HCT116 (cell line): ENCODE data around the gene CUL5. TPM values are rescaled to one million over a fixed set of nuclear protein-coding genes. Genes with fewer than 3 reads are reported as not detected.

ENCODE experiments used
- ATAC-seq: fragments of 200-7000 bp; cut with Tn5 transposase; 2 replicates; pipeline ENCODE4 v1.9.1; 2020; ENCODE audit warnings: mild to moderate bottlenecking, moderate library complexity
- BruUV-seq: library from RNA; stranded (reverse); fragments of 400-500 nt; replicated peaks from 2 replicates; lab custom pipeline; 2021; lab: Mats Ljungman, UMichigan
- CTCF ChIA-PET: fragments of 300-600 bp; sonication (Branson Sonifier 250); formaldehyde crosslinking; loops from one replicate; lab custom pipeline; 2021; ENCODE audit warnings: antibody characterized with exemption; lab: Charles Lee
- POLR2A ChIA-PET: fragments of 300-600, 350-600 bp; sonication (Branson Sonifier 250); formaldehyde crosslinking; loops from one replicate; lab custom pipeline; 2021; ENCODE audit warnings: antibody characterized with exemption; lab: Charles Lee
- RAD21 ChIA-PET, 2 experiments: fragments of 300-600 bp; sonication (Branson Sonifier 250); formaldehyde crosslinking; loops; one replicate each; lab custom pipeline; 2023; ENCODE audit warnings: low total read pairs in 2 of 2; ENCODE audit not compliant: uncharacterized antibody in 2 of 2, unreplicated experiment in 2 of 2, low non-redundant PET in 1 of 2; lab: Charles Lee
- DNase-seq: peaks from one replicate; pipeline ENCODE4 v3.0.0-alpha.2; 2010; ENCODE audit warnings: low read depth, low spot score
- H2AFZ ChIP-seq: fragments of 200-600 bp; shearing (Covaris generic), sonication (generic); 2 replicates; pipeline ENCODE4 v1.6.1; 2017; ENCODE audit warnings: low read depth, mixed run types, mixed read lengths, antibody characterized with exemption, low read length; ENCODE audit not compliant: poor library complexity, severe bottlenecking
- H3K27ac ChIP-seq: 2 replicates; pipeline ENCODE4 v1.5.1; 2012; ENCODE audit warnings: low read depth, low read length
- H3K27me3 ChIP-seq: fragments of 200-600 bp; sonication (generic); 2 replicates; pipeline ENCODE4 v1.6.1; 2016; ENCODE audit warnings: mixed run types, low read length, mixed read lengths; ENCODE audit not compliant: insufficient read depth
- H3K36me3 ChIP-seq, 2 experiments: fragments of 200-500 bp in 1 of 2; fragments of 200-600 bp in 1 of 2; sonication (Bioruptor generic) in 1 of 2; sonication (generic) in 1 of 2; 2 replicates each; pipeline versions ENCODE4 v1.5.1 to v1.6.1; 2014 to 2016; ENCODE audit warnings: low read length in 2 of 2, inconsistent platforms in 1 of 2, mixed read lengths in 1 of 2, mixed run types in 1 of 2; ENCODE audit not compliant: insufficient read depth in 2 of 2, control insufficient read depth in 1 of 2
- H3K4me1 ChIP-seq, 2 experiments: fragments of 200-600 bp in 1 of 2; sonication (generic) in 1 of 2; 2 replicates each; pipeline versions ENCODE4 v1.5.1 to v1.6.1; 2012 to 2017; ENCODE audit warnings: low read length in 2 of 2, inconsistent platforms in 1 of 2, mild to moderate bottlenecking in 1 of 2, mixed read lengths in 1 of 2, mixed run types in 1 of 2, moderate library complexity in 1 of 2; ENCODE audit not compliant: insufficient read depth in 2 of 2, control insufficient read depth in 1 of 2
- H3K4me2 ChIP-seq: fragments of 200-600 bp; sonication (generic); 2 replicates; pipeline ENCODE4 v1.6.1; 2017; ENCODE audit warnings: mixed run types, low read length, mixed read lengths
- H3K4me3 ChIP-seq, 2 experiments: fragments of 200-600 bp in 1 of 2; sonication (generic) in 1 of 2; replicated peaks in 1 of 2; 2 replicates each; pipeline ENCODE4 v1.5.1; 2011 to 2016; ENCODE audit warnings: low read length in 2 of 2, control low read depth in 1 of 2, low read depth in 1 of 2, mild to moderate bottlenecking in 1 of 2, mixed read lengths in 1 of 2, mixed run types in 1 of 2
- H3K79me2 ChIP-seq: fragments of 200-600 bp; sonication (generic); 2 replicates; pipeline ENCODE4 v1.6.1; 2017; ENCODE audit warnings: mild to moderate bottlenecking, mixed run types, low read length, moderate library complexity, mixed read lengths; ENCODE audit not compliant: insufficient read depth
- H3K9ac ChIP-seq: fragments of 200-600 bp; sonication (generic); 2 replicates; pipeline ENCODE4 v1.6.1; 2016; ENCODE audit warnings: low read length, mixed read lengths
- H3K9me2 ChIP-seq: fragments of 200-600 bp; sonication (generic), shearing (Covaris generic); 2 replicates; pipeline ENCODE4 v1.6.1; 2017; ENCODE audit warnings: mixed run types, mild to moderate bottlenecking, moderate library complexity; ENCODE audit not compliant: insufficient read depth
- H3K9me3 ChIP-seq, 2 experiments: fragments of 200-500 bp in 1 of 2; fragments of 200-600 bp in 1 of 2; sonication (Bioruptor generic) in 1 of 2; sonication (generic) in 1 of 2; 2 replicates each; pipeline ENCODE4 v1.6.1; 2014 to 2017; ENCODE audit warnings: low read length in 2 of 2, mixed read lengths in 2 of 2, inconsistent platforms in 1 of 2, low read depth in 1 of 2, mild to moderate bottlenecking in 1 of 2, mixed run types in 1 of 2, moderate library complexity in 1 of 2; ENCODE audit not compliant: control insufficient read depth in 1 of 2, insufficient read depth in 1 of 2
- H4K20me1 ChIP-seq: fragments of 200-600 bp; sonication (generic), shearing (Covaris generic); 2 replicates; pipeline ENCODE4 v1.6.1; 2017; ENCODE audit warnings: mixed run types, mild to moderate bottlenecking, moderate library complexity; ENCODE audit not compliant: insufficient read depth
- ATF3 ChIP-seq: IDR thresholded peaks from 2 replicates; pipeline ENCODE4 v1.6.1; 2012
- EGR1 ChIP-seq: IDR thresholded peaks from 2 replicates; pipeline ENCODE4 v1.6.1; 2012; ENCODE audit warnings: low read depth
- ELF1 ChIP-seq: IDR thresholded peaks from 2 replicates; pipeline ENCODE4 v1.6.1; 2012; ENCODE audit warnings: low read depth, borderline replicate concordance
- MAX ChIP-seq: IDR thresholded peaks from 2 replicates; pipeline ENCODE4 v1.6.1; 2012
- POLR2AphosphoS5 ChIP-seq: IDR thresholded peaks from 2 replicates; pipeline ENCODE4 v1.6.1; 2011; ENCODE audit warnings: mild to moderate bottlenecking, low read depth, low read length, moderate library complexity
- TCF7L2 ChIP-seq: IDR thresholded peaks from 2 replicates; pipeline ENCODE4 v1.7.0; 2011; ENCODE audit warnings: borderline replicate concordance, inconsistent platforms; ENCODE audit not compliant: insufficient read depth, insufficient read length; ENCODE audit errors: extremely low read depth
- ZBTB33 ChIP-seq: IDR thresholded peaks from 2 replicates; pipeline ENCODE4 v1.6.1; 2011; ENCODE audit warnings: mild to moderate bottlenecking, low read length, moderate library complexity; ENCODE audit not compliant: insufficient replicate concordance; ENCODE audit errors: extremely low read depth
- intact Hi-C: fragments of 100-400 bp; cut with micrococcal nuclease; formaldehyde crosslinking; loops from 2 replicates; pipeline ENCODE4 v1.10.0; 2022
- total RNA-seq: library from RNA; stranded (reverse); gene quantifications from one replicate; pipeline ENCODE4 v1.2.1, GENCODE V29; 2021; ENCODE audit not compliant: unreplicated experiment

CUL5 gene
- total RNA-seq, 1 experiment from 2014 or later: 41.9 TPM

- Histone ChIP-seq H3K9ac (no peak overlapping the region), H2AFZ (no peak overlapping the region), H3K27ac (no peak overlapping the region), H4K20me1 (no peaks in the 10 kb centered on the region; the same call in 1 of the 2 replicates), H3K4me2 (no peak overlapping the region), H3K9me3 (no peaks in the 10 kb centered on the region), H3K4me3 (no peak overlapping the region), H3K27me3 (no peaks in the 10 kb centered on the region), H3K36me3 (peaks cover 59 to 60% of the 10 kb centered on the region in 2 experiments; a peak in 3 of 4 replicates), H3K79me2 (no peaks in the 10 kb centered on the region), H3K4me1 (no peaks in the 10 kb centered on the region), H3K9me2 (no peaks in the 10 kb centered on the region)
- ChIA-PET CTCF (no interaction called here), POLR2A (no interaction called here), RAD21 (no interaction called here)
- no peak for DNase-seq
- no peak for ATAC-seq
- BruUV-seq: no TSS peak
- intact Hi-C loops: no loop called here
- TF ChIP-seq EGR1 (no peak), ATF3 (no peak), MAX (no peak), ZBTB33 (no peak), POLR2AphosphoS5 (no peak), ELF1 (no peak), TCF7L2 (no peak)
Measured at GRCh38 chr11:108148556-108148955, 139.9 kb downstream of the CUL5 start.
